SK-N-SH (cell line): ENCODE results near the gene CENATAC. TPM values are rescaled to one million over a fixed set of nuclear protein-coding genes. Genes with fewer than 3 reads are reported as not detected.

Experiments used
- CTCF ChIA-PET: fragments of 300-600, 350-600 bp; formaldehyde crosslinking; extraction: SDS; loops from one replicate; lab custom pipeline; 2021; lab: Yijun Ruan, JAX
- POLR2A ChIA-PET: fragments of 350-600 bp; sonication (Branson Sonifier 250); formaldehyde crosslinking; extraction: SDS; loops from one replicate; lab custom pipeline; 2020; ENCODE audit warnings: antibody characterized with exemption, inconsistent platforms; lab: Yijun Ruan, JAX
- DNase-seq: peaks from one replicate; pipeline ENCODE4 v3.0.0; 2012
- H2AFZ ChIP-seq: fragments of 200-600 bp; sonication (generic); 2 replicates; pipeline ENCODE4 v1.8.1; 2016; ENCODE audit warnings: antibody characterized with exemption, mild to moderate bottlenecking, low read depth
- H3F3A ChIP-seq: fragments of 200-600 bp; sonication (generic); replicated peaks from 2 replicates; pipeline ENCODE3; 2016; ENCODE audit warnings: antibody characterized with exemption, mild to moderate bottlenecking; ENCODE audit not compliant: insufficient read depth
- H3K27ac ChIP-seq, 2 experiments: fragments of 200-500 bp in 1 of 2; fragments of 200-600 bp in 1 of 2; sonication (Bioruptor generic) in 1 of 2; sonication (generic), shearing (Covaris generic) in 1 of 2; 2 replicates each; pipeline versions ENCODE4 v1.5.1 to v1.6.1; 2014 to 2016; ENCODE audit warnings: low read depth in 2 of 2, inconsistent platforms in 1 of 2, low read length in 1 of 2, mild to moderate bottlenecking in 1 of 2, mixed read lengths in 1 of 2
- H3K27me3 ChIP-seq: fragments of 200-600 bp; sonication (generic), shearing (Covaris generic); 2 replicates; pipeline ENCODE4 v1.6.1; 2016; ENCODE audit warnings: mixed run types; ENCODE audit not compliant: insufficient read depth
- H3K36me3 ChIP-seq, 2 experiments: fragments of 200-500 bp in 1 of 2; fragments of 200-600 bp in 1 of 2; sonication (Bioruptor generic) in 1 of 2; sonication (generic) in 1 of 2; replicated peaks in 1 of 2; 2 replicates each; pipeline versions ENCODE3 to v1.5.1; 2014 to 2016; ENCODE audit warnings: low read length in 1 of 2, mild to moderate bottlenecking in 1 of 2; ENCODE audit not compliant: insufficient read depth in 2 of 2, control insufficient read depth in 1 of 2
- H3K4me1 ChIP-seq, 2 experiments: fragments of 200-500 bp in 1 of 2; fragments of 200-600 bp in 1 of 2; sonication (Bioruptor generic) in 1 of 2; sonication (generic), shearing (Covaris generic) in 1 of 2; 2 replicates each; pipeline versions ENCODE4 v1.5.1 to v1.6.1; 2014 to 2016; ENCODE audit warnings: low read depth in 1 of 2, low read length in 1 of 2, mixed run types in 1 of 2; ENCODE audit not compliant: insufficient read depth in 2 of 2, control insufficient read depth in 1 of 2
- H3K4me2 ChIP-seq: fragments of 200-600 bp; sonication (generic), shearing (Covaris generic); 2 replicates; pipeline ENCODE4 v1.6.1; 2017; ENCODE audit warnings: mixed run types
- H3K4me3 ChIP-seq, 2 experiments: fragments of 200-500 bp in 1 of 2; fragments of 200-600 bp in 1 of 2; sonication (Bioruptor generic) in 1 of 2; sonication (generic), shearing (Covaris generic) in 1 of 2; 2 replicates each; pipeline versions ENCODE4 v1.5.1 to v1.8.1; 2014 to 2016; ENCODE audit warnings: low read depth in 2 of 2, inconsistent platforms in 1 of 2, low read length in 1 of 2, mild to moderate bottlenecking in 1 of 2, mixed read lengths in 1 of 2, moderate library complexity in 1 of 2
- H3K79me2 ChIP-seq: fragments of 200-600 bp; sonication (generic); 2 replicates; pipeline ENCODE4 v1.8.1; 2017; ENCODE audit warnings: mild to moderate bottlenecking; ENCODE audit not compliant: insufficient read depth
- H3K9ac ChIP-seq: fragments of 200-600 bp; sonication (generic); 2 replicates; pipeline ENCODE4 v1.6.1; 2017; ENCODE audit warnings: mixed run types
- H3K9me2 ChIP-seq: fragments of 200-600 bp; sonication (generic); 2 replicates; pipeline ENCODE4 v1.6.1; 2017; ENCODE audit warnings: mixed run types
- H3K9me3 ChIP-seq: fragments of 200-600 bp; sonication (generic); 2 replicates; pipeline ENCODE4 v1.6.1; 2017; ENCODE audit warnings: mixed run types, mild to moderate bottlenecking, moderate library complexity
- H4K20me1 ChIP-seq: fragments of 200-600 bp; sonication (generic); 2 replicates; pipeline ENCODE4 v1.6.1; 2017; ENCODE audit warnings: mild to moderate bottlenecking, mixed run types; ENCODE audit not compliant: insufficient read depth
- CHD2 ChIP-seq: fragments of 150-350 bp; IDR thresholded peaks from 2 replicates; pipeline ENCODE4 v1.6.1; 2018; ENCODE audit warnings: low read length; ENCODE audit not compliant: partially characterized antibody
- EZH2phosphoT487 ChIP-seq: fragments of 200-600 bp; sonication (generic); IDR thresholded peaks from 2 replicates; pipeline ENCODE4 v1.6.1; 2017; ENCODE audit warnings: low read depth, mixed run types, mild to moderate bottlenecking, antibody characterized with exemption, moderate library complexity, borderline replicate concordance
- FOSL2 ChIP-seq: IDR thresholded peaks from 2 replicates; pipeline ENCODE4 v1.4.0; 2012; ENCODE audit warnings: low read depth, mild to moderate bottlenecking, moderate library complexity, borderline replicate concordance
- GATA2 ChIP-seq: sonication (generic); formaldehyde crosslinking; IDR thresholded peaks from 2 replicates; pipeline ENCODE4 v1.5.0; 2020; ENCODE audit warnings: mild to moderate bottlenecking, missing genetic modification reagents
- MEF2A ChIP-seq: IDR thresholded peaks from 2 replicates; pipeline ENCODE4 v1.4.0; 2012; ENCODE audit warnings: low read depth, borderline replicate concordance
- MXI1 ChIP-seq: IDR thresholded peaks from 2 replicates; pipeline ENCODE4 v1.6.1; 2012; ENCODE audit warnings: mild to moderate bottlenecking, low read depth, low read length, improper control_type of control experiment
- NRF1 ChIP-seq: IDR thresholded peaks from 2 replicates; pipeline ENCODE4 v1.6.1; 2012; ENCODE audit warnings: low read depth, mild to moderate bottlenecking, low read length
- RAD21 ChIP-seq: IDR thresholded peaks from 2 replicates; pipeline ENCODE4 v1.6.1; 2012; ENCODE audit warnings: mild to moderate bottlenecking, low read length
- RFX5 ChIP-seq: IDR thresholded peaks from 2 replicates; pipeline ENCODE4 v1.6.1; 2012; ENCODE audit warnings: mild to moderate bottlenecking, improper control_type of control experiment, low read length
- RXRA ChIP-seq: IDR thresholded peaks from 2 replicates; pipeline ENCODE4 v1.4.0; 2012; ENCODE audit warnings: low read depth, mild to moderate bottlenecking, borderline replicate concordance
- SMC3 ChIP-seq: IDR thresholded peaks from 2 replicates; pipeline ENCODE4 v1.6.1; 2012; ENCODE audit warnings: low read depth, low read length, improper control_type of control experiment
- TAF1 ChIP-seq: IDR thresholded peaks from 2 replicates; pipeline ENCODE4 v1.6.1; 2012; ENCODE audit warnings: low read depth, mild to moderate bottlenecking, low read length, moderate library complexity, borderline replicate concordance
- TEAD4 ChIP-seq: IDR thresholded peaks from 2 replicates; pipeline ENCODE4 v1.4.0; 2012; ENCODE audit warnings: mild to moderate bottlenecking, borderline replicate concordance; ENCODE audit not compliant: insufficient read depth
- YY1 ChIP-seq: IDR thresholded peaks from 2 replicates; pipeline ENCODE4 v1.4.0; 2012; ENCODE audit warnings: low read depth, mild to moderate bottlenecking
- WGBS: methylation state at CpG from one replicate; pipeline ENCODE4 v1.1.6; 2017; ENCODE audit warnings: low lambda C conversion rate; 5-methylcytosine and 5-hydroxymethylcytosine counted together
- polyA plus RNA-seq, 3 experiments: library from polyadenylated mRNA; depleted of rRNA; stranded (reverse); fragments of >200 nt; gene quantifications; 2 replicates each; pipeline ENCODE4 v1.2.3, GENCODE V29; 2012
- TF ChIP-seq, protein P1 (sequence below): fragments of 150-350 bp; IDR thresholded peaks from 2 replicates; pipeline ENCODE4 v1.6.1; 2016; ENCODE audit warnings: mild to moderate bottlenecking, low read depth, low read length
- TF ChIP-seq, protein P2 (sequence below): fragments of 150-350 bp; IDR thresholded peaks from 2 replicates; pipeline ENCODE4 v1.6.1; 2017; ENCODE audit warnings: antibody characterized with exemption, low read length, low read depth, borderline replicate concordance
- TF ChIP-seq, protein P3 (sequence below): IDR thresholded peaks from 2 replicates; pipeline ENCODE4; 2012
- TF ChIP-seq, protein P4 (sequence below): IDR thresholded peaks from 2 replicates; pipeline ENCODE4 v1.6.1; 2012; ENCODE audit warnings: mild to moderate bottlenecking, low read depth, low read length, moderate library complexity

CENATAC gene
- polyA plus RNA-seq, 1 of the 3 experiments (the other 2 are of a cell fraction), result 16.0 TPM

DNA sequence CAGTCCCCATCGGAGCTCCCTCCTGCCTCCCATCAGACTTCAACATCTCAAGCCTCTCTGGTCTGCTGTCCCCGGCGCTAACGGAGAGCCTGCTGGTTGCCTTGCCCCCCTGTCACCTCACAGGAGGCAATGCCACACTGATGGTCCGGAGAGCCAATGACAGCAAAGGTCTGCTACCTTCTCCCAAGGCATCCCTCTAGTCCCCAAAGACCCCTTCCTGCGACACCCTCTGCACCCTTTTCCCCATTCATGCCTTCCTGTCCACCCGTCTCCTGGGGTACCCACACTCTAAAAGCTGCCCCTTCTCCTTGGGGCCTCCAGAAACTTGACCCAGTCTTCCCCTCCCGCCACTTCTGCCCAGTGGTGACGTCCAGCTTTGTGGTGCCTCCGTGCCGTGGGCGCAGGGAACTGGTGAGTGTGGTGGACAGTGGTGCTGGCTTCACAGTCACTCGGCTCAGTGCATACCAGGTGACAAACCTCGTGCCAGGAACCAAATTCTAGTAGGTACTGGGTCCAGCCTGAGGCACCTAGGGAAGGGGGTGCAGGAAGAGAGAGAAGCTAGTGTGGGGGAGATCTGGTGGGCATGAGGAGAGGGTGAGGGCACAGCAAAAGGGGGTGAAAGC, 41.0 kb upstream of the CENATAC start:
- Histone ChIP-seq H3K27ac (no peak overlapping the region), H3K9me2 (no peaks in the 10 kb centered on the region), H2AFZ (no peak overlapping the region), H3K4me1 (peaks cover 0 to 6% of the 10 kb centered on the region in 2 experiments; a peak in 1 of 4 replicates), H3K4me3 (no peak overlapping the region; a peak in 1 of 4 replicates), H4K20me1 (no peaks in the 10 kb centered on the region), H3K9me3 (no peaks in the 10 kb centered on the region), H3F3A (no peaks in the 10 kb centered on the region), H3K4me2 (no peak overlapping the region), H3K27me3 (no peaks in the 10 kb centered on the region), H3K79me2 (no peaks in the 10 kb centered on the region), H3K36me3 (no peaks in the 10 kb centered on the region), H3K9ac (no peak overlapping the region)
- ChIA-PET POLR2A (interaction anchor here (0.6 to 1.7 kb wide), 3 partner anchors 40 to 165 kb away, joined by 3 to 4 read pairs (median 3); no protein-coding TSS in a partner anchor), CTCF (interaction anchor here (0.6 to 12.7 kb wide), 30 partner anchors 9 to 362 kb away, joined by 3 to 186 read pairs (median 5); partner anchors contain the start of genes BCL9L, CENATAC, CXCR5 and DDX6)
- DNase-seq, result no peak
- no peak for TF ChIP-seq RAD21
- TF ChIP-seq FOSL2, result no peak
- TF ChIP-seq, protein P1, sequence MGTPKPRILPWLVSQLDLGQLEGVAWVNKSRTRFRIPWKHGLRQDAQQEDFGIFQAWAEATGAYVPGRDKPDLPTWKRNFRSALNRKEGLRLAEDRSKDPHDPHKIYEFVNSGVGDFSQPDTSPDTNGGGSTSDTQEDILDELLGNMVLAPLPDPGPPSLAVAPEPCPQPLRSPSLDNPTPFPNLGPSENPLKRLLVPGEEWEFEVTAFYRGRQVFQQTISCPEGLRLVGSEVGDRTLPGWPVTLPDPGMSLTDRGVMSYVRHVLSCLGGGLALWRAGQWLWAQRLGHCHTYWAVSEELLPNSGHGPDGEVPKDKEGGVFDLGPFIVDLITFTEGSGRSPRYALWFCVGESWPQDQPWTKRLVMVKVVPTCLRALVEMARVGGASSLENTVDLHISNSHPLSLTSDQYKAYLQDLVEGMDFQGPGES, result no peak
- no peak for TF ChIP-seq RXRA
- TF ChIP-seq TEAD4, result no peak
- TF ChIP-seq, protein P2, sequence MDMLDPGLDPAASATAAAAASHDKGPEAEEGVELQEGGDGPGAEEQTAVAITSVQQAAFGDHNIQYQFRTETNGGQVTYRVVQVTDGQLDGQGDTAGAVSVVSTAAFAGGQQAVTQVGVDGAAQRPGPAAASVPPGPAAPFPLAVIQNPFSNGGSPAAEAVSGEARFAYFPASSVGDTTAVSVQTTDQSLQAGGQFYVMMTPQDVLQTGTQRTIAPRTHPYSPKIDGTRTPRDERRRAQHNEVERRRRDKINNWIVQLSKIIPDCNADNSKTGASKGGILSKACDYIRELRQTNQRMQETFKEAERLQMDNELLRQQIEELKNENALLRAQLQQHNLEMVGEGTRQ, result no peak
- TF ChIP-seq YY1, result no peak
- TF ChIP-seq RFX5, result no peak
- TF ChIP-seq CHD2, result no peak
- TF ChIP-seq SMC3, result no peak
- TF ChIP-seq MEF2A, result no peak
- WGBS, result 42% methylated on average over 11 of the region's 14 CpGs

DNA sequence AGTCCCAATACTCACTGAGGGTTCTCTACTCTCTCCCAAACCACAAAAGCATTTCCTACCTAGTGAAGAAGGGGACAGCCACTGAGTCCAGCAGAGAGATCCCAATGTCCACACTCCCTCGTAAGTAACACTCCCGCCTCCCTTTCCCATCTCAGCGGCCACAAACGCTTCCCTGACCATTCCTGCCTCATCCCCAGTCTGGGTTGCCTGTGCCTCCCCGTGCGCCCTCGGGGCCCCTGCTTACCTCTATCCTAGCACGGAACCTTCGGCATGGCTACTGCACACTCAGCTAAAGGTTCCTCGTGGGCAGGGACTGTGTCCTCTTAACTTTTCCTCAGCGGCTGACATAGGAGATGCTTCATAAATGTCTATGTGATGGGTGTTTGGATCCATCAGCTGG, 40.4 kb upstream of the CENATAC start:
- H3F3A ChIP-seq, result no peaks in the 10 kb centered on the region
- H3K4me1 ChIP-seq, result peaks cover 0 to 6% of the 10 kb centered on the region in 2 experiments; a peak in 1 of 4 replicates
- no peak overlapping the region for H3K4me3 ChIP-seq
- H2AFZ ChIP-seq, result no peak overlapping the region
- no peaks in the 10 kb centered on the region for H3K9me2 ChIP-seq
- H3K27ac ChIP-seq, result no peak overlapping the region
- ChIA-PET CTCF (interaction anchor here (0.8 to 12.7 kb wide), 19 partner anchors 9 to 299 kb away, joined by 3 to 186 read pairs (median 5); partner anchors contain the start of genes BCL9L, CENATAC and DDX6), POLR2A (interaction anchor here (0.6 to 1.7 kb wide), 3 partner anchors 40 to 165 kb away, joined by 3 to 4 read pairs (median 3); no protein-coding TSS in a partner anchor)
- no peaks in the 10 kb centered on the region for H3K9me3 ChIP-seq
- 70% methylated on average over 11 of the region's 11 CpGs for WGBS
- H4K20me1 ChIP-seq, result no peaks in the 10 kb centered on the region
- DNase-seq, result no peak
- H3K27me3 ChIP-seq, result no peaks in the 10 kb centered on the region
- no peak overlapping the region for H3K9ac ChIP-seq
- H3K36me3 ChIP-seq, result no peaks in the 10 kb centered on the region
- no peaks in the 10 kb centered on the region for H3K79me2 ChIP-seq
- H3K4me2 ChIP-seq, result no peak overlapping the region
- TF ChIP-seq RAD21 (no peak), TAF1 (no peak), GATA2 (CRISPR knock-in tag) (no peak), FOSL2 (no peak), MXI1 (no peak), EZH2phosphoT487 (no peak), NRF1 (no peak), YY1 (no peak), TEAD4 (no peak)
- TF ChIP-seq, protein P2, result no peak
- TF ChIP-seq, protein P3, sequence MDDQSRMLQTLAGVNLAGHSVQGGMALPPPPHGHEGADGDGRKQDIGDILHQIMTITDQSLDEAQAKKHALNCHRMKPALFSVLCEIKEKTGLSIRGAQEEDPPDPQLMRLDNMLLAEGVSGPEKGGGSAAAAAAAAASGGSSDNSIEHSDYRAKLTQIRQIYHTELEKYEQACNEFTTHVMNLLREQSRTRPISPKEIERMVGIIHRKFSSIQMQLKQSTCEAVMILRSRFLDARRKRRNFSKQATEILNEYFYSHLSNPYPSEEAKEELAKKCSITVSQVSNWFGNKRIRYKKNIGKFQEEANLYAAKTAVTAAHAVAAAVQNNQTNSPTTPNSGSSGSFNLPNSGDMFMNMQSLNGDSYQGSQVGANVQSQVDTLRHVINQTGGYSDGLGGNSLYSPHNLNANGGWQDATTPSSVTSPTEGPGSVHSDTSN, result no peak
- TF ChIP-seq, protein P4, sequence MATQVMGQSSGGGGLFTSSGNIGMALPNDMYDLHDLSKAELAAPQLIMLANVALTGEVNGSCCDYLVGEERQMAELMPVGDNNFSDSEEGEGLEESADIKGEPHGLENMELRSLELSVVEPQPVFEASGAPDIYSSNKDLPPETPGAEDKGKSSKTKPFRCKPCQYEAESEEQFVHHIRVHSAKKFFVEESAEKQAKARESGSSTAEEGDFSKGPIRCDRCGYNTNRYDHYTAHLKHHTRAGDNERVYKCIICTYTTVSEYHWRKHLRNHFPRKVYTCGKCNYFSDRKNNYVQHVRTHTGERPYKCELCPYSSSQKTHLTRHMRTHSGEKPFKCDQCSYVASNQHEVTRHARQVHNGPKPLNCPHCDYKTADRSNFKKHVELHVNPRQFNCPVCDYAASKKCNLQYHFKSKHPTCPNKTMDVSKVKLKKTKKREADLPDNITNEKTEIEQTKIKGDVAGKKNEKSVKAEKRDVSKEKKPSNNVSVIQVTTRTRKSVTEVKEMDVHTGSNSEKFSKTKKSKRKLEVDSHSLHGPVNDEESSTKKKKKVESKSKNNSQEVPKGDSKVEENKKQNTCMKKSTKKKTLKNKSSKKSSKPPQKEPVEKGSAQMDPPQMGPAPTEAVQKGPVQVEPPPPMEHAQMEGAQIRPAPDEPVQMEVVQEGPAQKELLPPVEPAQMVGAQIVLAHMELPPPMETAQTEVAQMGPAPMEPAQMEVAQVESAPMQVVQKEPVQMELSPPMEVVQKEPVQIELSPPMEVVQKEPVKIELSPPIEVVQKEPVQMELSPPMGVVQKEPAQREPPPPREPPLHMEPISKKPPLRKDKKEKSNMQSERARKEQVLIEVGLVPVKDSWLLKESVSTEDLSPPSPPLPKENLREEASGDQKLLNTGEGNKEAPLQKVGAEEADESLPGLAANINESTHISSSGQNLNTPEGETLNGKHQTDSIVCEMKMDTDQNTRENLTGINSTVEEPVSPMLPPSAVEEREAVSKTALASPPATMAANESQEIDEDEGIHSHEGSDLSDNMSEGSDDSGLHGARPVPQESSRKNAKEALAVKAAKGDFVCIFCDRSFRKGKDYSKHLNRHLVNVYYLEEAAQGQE, result no peak
